ENCODE measurements around the gene BCAS2. TPM values are rescaled to one million over a fixed set of nuclear protein-coding genes. Genes with fewer than 3 reads are reported as not detected.
A peak's percentile ranks its signal among the peaks of the same experiment; 100 is the strongest.

Gene BCAS2
- total RNA-seq, 1 experiment from 2014 or later, result 30.1 TPM

GRCh38 chr1:114551400-114551799, 30.0 kb downstream of the BCAS2 start:
- no peak for TF ChIP-seq CTCF (IDR thresholded peaks at IDR 0.05; ENCODE audit: insufficient read depth in 1 of 2, low read depth in 1 of 2, low read length in 1 of 2, severe bottlenecking in 1 of 2, unreplicated experiment in 1 of 2)
- H3K9me3 Mint-ChIP-seq (ENCODE audit: unreplicated experiment), result no peaks in the 10 kb centered on the region
- ChIA-PET POLR2A (interaction anchor here (0.6 kb wide), 5 partner anchors 8 to 1309 kb away, joined by 4 to 5 read pairs (median 5); no protein-coding TSS in a partner anchor), CTCF (interaction anchor here (0.6 to 0.7 kb wide), 3 partner anchors 98 to 204 kb away, joined by 3 read pairs; no protein-coding TSS in a partner anchor)
- Histone ChIP-seq H3K27me3 (replicated peaks; ENCODE audit: control insufficient read depth, insufficient read depth, low read length) (no peaks in the 10 kb centered on the region), H3K4me1 (0 out of 2 replicates have a peak, but pooled peaks cover 6% of the 10 kb centered on the region), H3K4me3 (ENCODE audit: low read depth, low read length) (no peak overlapping the region), H3K9me3 (no peaks in the 10 kb centered on the region), H3K36me3 (ENCODE audit: control insufficient read depth, insufficient read depth, low read length) (no peaks in the 10 kb centered on the region)
- H3K4me1 Mint-ChIP-seq (ENCODE audit: low read depth, unreplicated experiment), result peaks cover 8% of the 10 kb centered on the region
- no peak overlapping the region for H3K27ac Mint-ChIP-seq (ENCODE audit: unreplicated experiment)
- no peaks in the 10 kb centered on the region for H3K36me3 Mint-ChIP-seq (ENCODE audit: insufficient read depth, unreplicated experiment)
- H3K4me3 Mint-ChIP-seq (ENCODE audit: unreplicated experiment), result no peak overlapping the region
- intact Hi-C loops (cut with micrococcal nuclease; ENCODE audit: unreplicated experiment), result no loop called here
- DNase-seq, result peak; percentile 16 to 45
- no TSS peak for BruUV-seq (replicated peaks)
- no peaks in the 10 kb centered on the region for H3K27me3 Mint-ChIP-seq (ENCODE audit: insufficient read depth, unreplicated experiment)

DNA sequence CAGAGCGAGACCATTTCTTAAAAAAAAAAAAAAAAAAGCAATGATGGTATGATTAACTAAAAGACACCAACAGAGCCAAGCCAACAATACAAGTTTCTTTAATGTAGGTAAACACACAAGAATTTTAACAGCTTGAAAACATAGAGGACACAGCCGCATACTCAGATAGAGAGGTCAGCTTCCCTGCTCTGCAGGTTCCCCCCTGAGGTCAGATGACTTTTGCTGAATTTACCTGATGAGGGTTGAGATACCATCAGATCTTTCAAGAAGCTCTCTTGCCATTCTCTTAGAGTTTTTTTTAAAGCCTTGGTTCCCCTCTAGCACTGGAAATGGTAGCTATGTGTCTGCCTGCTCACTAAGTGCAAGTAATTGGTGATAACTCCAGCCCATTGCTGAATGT, 31.1 kb downstream of the BCAS2 start:
- Mint-ChIP-seq H3K36me3 (ENCODE audit: insufficient read depth, unreplicated experiment) (no peaks in the 10 kb centered on the region), H3K9me3 (ENCODE audit: unreplicated experiment) (no peaks in the 10 kb centered on the region), H3K4me1 (ENCODE audit: low read depth, unreplicated experiment) (peaks cover 18% of the 10 kb centered on the region), H3K27ac (ENCODE audit: unreplicated experiment) (no peak overlapping the region), H3K4me3 (ENCODE audit: unreplicated experiment) (no peak overlapping the region), H3K27me3 (ENCODE audit: insufficient read depth, unreplicated experiment) (no peaks in the 10 kb centered on the region)
- Histone ChIP-seq H3K4me1 (0 out of 2 replicates have a peak, but pooled peaks cover 6% of the 10 kb centered on the region), H3K27me3 (replicated peaks; ENCODE audit: control insufficient read depth, insufficient read depth, low read length) (no peaks in the 10 kb centered on the region), H3K9me3 (no peaks in the 10 kb centered on the region), H3K4me3 (ENCODE audit: low read depth, low read length) (no peak overlapping the region), H3K36me3 (ENCODE audit: control insufficient read depth, insufficient read depth, low read length) (no peaks in the 10 kb centered on the region)
- intact Hi-C loops (cut with micrococcal nuclease; ENCODE audit: unreplicated experiment), result no loop called here
- POLR2A ChIA-PET, result interaction anchor here (0.6 kb wide), 1 partner anchor 40 kb away, joined by 5 read pairs; the partner anchor contains the start of gene TRIM33
- BruUV-seq (replicated peaks), result no TSS peak
- CTCF ChIA-PET, result no interaction called here
- no peak for TF ChIP-seq CTCF (IDR thresholded peaks at IDR 0.05; ENCODE audit: insufficient read depth in 1 of 2, low read depth in 1 of 2, low read length in 1 of 2, severe bottlenecking in 1 of 2, unreplicated experiment in 1 of 2)
- no peak for DNase-seq

- H3K4me1 ChIP-seq, result 0 out of 2 replicates have a peak, but pooled peaks cover 6% of the 10 kb centered on the region
- POLR2A ChIA-PET, result no interaction called here
- no peaks in the 10 kb centered on the region for H3K36me3 ChIP-seq (ENCODE audit: control insufficient read depth, insufficient read depth, low read length)
- Mint-ChIP-seq H3K27ac (ENCODE audit: unreplicated experiment) (no peak overlapping the region), H3K4me1 (ENCODE audit: low read depth, unreplicated experiment) (peaks cover 13% of the 10 kb centered on the region), H3K4me3 (ENCODE audit: unreplicated experiment) (no peak overlapping the region), H3K9me3 (ENCODE audit: unreplicated experiment) (no peaks in the 10 kb centered on the region), H3K27me3 (ENCODE audit: insufficient read depth, unreplicated experiment) (no peaks in the 10 kb centered on the region), H3K36me3 (ENCODE audit: insufficient read depth, unreplicated experiment) (no peaks in the 10 kb centered on the region)
- H3K27me3 ChIP-seq (replicated peaks; ENCODE audit: control insufficient read depth, insufficient read depth, low read length), result no peaks in the 10 kb centered on the region
- no peak overlapping the region for H3K4me3 ChIP-seq (ENCODE audit: low read depth, low read length)
- H3K9me3 ChIP-seq, result no peaks in the 10 kb centered on the region
- TF ChIP-seq CTCF (IDR thresholded peaks at IDR 0.05; ENCODE audit: insufficient read depth in 1 of 2, low read depth in 1 of 2, low read length in 1 of 2, severe bottlenecking in 1 of 2, unreplicated experiment in 1 of 2), result no peak
- CTCF ChIA-PET, result no interaction called here
- no peak for DNase-seq
- intact Hi-C loops (cut with micrococcal nuclease; ENCODE audit: unreplicated experiment), result no loop called here
- no TSS peak for BruUV-seq (replicated peaks)
Observed at GRCh38 chr1:114549137-114549536, 32.3 kb downstream of the BCAS2 start.
